GM21619 (cell line): ENCODE results near the gene KPNA1.
"Not testable (repeated sequence)": the region's sequence is repeated elsewhere in the genome, so short reads cannot be mapped to it uniquely, and the experiment has no call there.

ENCODE experiments used
- ATAC-seq: cut with Tn5 transposase; IDR thresholded peaks from one replicate; pipeline ENCODE4 v1.9.1; 2021; ENCODE audit not compliant: unreplicated experiment

The KPNA1 gene

DNA sequence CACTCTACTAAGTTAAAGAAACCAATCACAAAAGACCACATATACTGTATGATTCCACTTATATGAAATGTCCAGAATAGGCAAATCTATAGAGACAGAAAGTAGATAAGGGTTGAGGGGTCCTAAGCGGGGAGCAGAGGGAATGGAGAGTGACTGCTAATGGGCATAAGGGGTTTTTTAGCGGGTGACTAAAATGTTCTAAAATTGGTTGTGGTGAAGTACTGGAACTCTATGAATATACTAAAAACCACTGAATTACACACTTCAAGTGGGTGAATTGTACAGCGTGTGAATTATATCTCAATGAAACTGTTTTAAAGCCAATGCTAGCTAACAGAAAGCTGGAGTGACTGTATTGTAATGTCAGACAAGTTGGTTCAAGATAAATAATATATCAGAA, 33.3 kb downstream of the KPNA1 start:
- ATAC-seq = no peak

DNA sequence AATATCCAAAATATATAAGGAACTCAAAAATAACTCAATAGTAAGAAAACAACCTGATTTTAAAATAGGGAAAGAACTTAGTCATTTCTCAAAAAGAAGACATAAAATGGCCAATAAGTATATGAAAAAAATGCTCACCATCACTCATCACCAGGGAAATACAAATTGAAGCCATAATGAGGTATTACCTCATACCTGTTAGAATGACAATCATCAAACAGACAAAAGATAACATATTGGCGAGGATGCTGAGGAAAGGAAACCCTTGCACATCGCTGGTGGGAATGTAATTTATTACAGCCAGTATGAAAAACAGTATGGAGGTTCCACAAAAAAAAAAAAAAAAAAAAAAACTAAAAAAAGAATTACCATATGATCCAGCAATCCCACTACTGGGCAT, 38.2 kb downstream of the KPNA1 start:
- no peak for ATAC-seq

DNA sequence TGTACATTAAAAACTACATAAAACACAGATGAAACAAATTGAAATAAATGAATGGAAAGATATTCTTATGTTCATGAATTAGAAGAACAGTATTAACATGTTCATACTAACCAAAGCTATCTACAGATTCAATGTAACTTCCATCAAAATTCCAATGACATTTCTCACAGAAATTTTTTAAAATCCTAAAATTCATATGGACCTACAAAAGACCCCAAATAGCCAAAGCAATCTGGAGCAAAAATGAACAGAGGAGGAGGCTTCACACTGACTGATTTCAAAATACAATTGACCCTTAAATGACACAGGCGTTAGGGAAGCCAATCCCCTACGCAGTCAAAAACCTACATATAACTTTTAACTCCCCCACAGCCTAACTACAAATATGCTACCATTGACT, 39.4 kb downstream of the KPNA1 start:
- no peak for ATAC-seq

DNA sequence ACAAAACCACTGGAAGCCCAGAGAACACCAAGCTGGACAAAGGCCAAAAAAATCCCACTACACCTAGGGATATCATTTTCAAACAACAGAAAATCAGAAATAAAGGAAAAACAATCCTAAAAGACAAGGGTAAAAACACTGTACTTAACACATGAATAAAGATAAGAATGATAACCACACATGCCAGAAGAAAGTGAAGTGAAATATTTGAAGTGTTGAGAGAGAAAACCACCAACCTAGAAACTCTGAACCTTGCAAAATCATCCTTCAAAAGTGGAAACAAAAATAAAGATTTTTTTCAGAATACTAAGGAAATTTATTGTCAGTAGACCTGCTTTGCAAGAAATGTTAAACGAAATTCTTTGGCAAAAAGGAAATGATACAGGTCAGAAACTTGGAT, 45.1 kb downstream of the KPNA1 start:
- ATAC-seq = no peak

DNA sequence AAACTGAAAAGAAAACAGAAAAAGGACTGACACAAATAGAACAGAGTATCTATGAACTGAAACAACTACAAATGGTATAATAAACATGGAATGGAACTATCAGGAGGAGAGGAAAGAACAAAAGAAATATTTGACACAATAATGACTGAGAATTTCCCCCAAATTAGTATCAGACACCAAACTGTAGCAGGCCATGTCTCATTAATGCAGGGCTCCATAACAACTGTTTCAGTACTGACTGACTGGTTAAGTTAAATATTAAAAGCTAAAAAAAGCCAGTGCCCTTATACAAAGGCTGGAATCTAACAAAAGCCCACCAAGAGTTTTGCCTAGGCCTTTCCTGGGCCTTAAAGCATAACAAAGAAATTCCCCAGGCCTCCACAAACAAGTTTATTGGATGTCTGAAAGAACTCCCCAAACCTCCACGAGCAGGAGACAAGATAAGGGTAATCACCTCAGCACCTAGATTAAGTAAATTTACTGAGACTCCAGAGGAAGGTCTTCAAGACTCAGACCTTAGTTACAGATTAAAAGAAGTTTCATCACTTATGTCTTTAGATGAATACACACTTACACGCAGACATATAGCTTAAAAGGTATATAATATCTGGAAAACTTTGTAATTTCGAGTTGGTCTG, 45.7 kb downstream of the KPNA1 start:
- peak; percentile 66 for ATAC-seq

DNA sequence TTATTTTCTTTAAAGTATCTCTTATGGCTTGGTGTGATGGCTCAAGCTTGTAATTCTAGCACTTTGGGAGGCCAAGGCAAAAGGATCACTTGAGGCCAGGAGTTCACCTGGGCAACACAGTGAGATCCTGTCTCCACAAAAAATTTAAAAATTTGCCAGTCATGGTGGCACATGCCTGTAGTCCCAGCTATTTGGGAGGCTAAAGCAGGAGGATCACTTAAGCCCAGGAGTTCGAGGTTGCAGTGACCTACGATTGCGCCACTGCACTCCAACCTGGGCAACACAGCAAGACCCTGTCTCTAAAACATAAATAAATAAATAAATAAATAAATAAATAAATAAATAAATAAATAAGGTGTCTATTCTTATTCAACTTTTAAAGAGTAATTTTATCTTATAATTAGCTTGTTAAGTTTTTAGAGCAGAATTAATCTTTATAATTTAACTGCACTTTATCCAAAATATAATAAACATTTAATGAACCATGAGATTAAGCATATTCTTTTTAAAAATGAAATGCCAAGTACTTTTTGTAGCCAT, 48.0 kb downstream of the KPNA1 start:
- ATAC-seq = no peak

DNA sequence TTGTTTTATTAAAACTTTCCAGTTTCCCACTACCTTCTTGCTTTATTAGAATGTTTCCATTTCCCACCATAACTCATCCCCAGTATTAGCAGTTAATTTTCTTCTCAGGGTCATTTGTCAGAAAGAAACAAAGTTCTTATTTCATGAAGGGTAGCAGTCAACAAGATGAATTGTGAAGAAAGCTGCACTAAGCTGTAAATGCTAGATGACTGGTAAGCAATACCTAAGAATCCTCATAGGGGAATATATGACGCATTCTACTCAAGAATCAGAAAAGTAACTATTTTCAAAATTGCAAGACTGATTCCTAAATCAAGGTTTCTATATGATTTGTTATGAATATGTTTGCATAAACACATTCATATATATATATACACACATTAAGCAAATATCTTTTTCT, 50.1 kb downstream of the KPNA1 start:
- ATAC-seq = no peak

DNA sequence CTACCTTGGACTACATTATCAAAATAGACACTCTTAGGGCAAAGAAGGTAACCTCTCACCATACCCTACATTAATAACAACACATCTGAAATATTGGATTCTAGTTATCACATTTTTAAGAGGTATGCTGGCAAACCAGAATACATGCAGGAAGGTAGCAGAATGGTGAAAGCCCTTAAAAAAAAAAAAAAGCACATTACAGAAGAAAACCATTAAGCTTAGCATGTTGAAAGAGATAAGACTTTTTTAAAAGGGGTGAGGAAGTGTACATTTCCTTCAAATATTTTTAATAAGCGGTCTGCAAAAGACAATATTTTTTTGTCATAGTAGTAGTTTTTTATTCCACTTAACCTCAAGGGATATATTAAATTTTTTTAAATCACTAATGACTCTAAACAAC, 52.3 kb downstream of the KPNA1 start:
- ATAC-seq = no peak

DNA sequence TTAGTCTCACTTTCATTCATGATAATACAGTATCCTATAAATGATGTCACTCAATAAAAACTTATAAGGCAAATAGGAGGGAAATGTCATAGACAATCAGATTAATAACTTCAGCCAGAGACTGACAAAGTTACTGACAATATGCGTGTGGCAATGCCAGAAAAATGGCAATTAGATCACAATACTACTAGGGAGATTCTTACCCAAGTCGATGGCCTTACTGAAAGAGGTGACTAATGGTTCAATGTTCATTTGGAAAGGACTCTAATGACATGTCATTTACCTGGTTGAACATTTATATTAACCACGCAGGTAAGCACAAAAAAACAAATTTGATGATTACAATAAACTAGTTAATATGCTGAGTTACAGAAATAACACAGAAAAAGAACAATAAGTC, 52.9 kb downstream of the KPNA1 start:
- no peak for ATAC-seq

DNA sequence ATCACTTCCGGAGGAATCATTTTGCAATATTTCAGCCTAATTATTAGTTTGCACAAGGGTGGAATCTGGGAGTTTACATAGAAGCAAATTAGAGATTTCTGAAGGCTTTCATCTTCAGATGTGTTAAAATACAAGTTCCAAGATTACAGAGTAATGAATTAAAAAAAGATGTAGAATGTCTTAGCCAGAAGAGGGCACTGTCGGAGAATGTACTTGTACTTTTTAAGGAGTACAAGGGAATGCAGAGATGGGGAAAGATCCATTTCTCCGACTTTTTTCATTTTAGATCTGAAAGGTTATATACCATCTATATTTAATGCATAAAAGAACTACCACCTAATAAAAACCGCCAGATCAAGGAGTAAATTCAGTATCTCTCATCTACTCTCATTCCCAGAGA, 55.7 kb downstream of the KPNA1 start:
- no peak for ATAC-seq

DNA sequence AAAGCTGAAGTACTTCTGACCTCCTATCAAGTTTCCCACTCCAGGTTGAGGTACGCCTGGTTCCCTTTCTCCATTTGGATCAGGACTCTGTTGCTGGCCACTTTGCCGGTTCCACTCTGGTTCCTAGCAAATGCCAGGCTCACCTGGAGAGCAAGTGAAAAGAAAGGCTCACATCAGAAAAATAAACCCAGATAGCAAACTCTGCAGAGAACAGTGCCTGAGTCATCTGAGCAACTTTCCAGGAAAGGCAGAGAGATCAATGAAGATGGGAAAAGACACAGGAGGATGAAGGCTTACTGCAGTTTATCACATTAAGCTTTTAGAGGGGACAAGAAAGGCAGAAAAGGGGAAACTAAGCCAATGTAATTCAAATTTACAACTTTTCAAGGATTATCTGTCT, 57.0 kb downstream of the KPNA1 start:
- no peak for ATAC-seq

DNA sequence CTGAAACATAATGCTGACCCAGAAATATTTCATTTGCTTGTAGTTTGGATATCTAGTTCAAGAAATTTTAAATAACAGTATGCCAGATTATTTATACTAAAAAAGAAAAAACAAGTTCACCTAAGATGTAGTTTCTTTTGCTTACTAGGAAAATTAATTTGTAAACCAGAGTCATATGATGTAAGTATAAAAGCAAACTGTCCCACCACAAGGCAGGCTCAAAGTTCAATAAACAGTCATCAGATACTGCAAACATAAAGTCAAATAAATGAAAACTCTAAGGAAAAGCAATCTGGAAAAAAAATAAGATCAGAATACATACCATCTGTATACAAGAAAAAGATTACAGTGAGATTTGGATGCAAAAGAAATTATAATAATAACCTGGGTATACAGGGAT, 58.7 kb downstream of the KPNA1 start:
- no peak for ATAC-seq

DNA sequence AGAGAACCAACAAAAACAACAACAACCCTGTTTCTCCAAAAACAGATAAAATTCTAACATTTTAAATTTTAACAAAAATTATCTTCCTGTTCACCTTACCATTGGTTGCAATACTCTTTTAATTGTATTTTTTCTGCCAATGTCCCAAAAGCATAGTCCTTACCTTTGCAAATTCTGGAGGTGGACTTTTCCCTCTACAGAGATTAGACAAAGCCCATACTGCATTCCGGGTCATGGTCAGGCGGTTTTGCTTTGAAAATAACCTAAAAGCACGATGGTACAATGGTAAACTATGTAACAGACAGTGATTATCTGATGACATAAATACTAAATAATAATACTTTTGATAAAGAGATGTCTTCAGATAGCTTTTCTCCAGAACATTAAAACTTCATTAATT, 63.4 kb downstream of the KPNA1 start:
- no peak for ATAC-seq

DNA sequence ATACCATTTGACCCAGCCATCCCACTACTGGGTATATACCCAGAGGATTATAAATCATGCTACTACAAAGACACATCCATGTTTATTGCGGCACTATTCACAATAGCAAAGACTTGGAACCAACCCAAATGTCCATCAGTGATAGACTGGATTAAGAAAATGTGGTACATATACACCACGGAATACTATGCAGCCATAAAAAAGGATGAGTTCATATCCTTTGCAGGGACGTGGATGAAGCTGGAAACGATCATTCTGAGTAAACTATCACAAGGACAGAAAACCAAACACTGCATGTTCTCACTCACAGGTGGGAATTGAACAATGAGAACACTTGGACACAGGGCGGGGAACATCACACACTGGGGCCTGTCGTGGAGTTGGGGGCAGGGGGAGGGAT, 66.5 kb downstream of the KPNA1 start:
- ATAC-seq = not testable (repeated sequence)

DNA sequence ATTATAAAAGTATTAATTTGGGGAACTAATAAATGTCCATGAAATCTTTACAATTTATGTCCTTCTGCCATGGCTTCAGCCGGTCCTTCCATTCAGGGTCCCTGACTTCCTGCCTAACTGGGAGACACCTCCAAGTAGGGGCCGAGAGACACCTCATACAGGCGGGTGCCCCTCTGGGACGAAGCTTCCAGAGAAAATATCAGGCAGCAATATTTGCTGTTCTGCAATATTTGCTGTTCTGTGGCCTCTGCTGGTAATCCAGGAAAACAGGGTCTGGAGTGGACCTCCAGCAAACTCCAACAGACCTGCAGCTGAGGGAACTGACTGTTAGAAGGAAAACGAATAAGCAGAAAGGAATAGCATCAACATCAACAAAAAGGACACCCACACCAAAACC, 70.2 kb downstream of the KPNA1 start:
- not testable (repeated sequence) for ATAC-seq

DNA sequence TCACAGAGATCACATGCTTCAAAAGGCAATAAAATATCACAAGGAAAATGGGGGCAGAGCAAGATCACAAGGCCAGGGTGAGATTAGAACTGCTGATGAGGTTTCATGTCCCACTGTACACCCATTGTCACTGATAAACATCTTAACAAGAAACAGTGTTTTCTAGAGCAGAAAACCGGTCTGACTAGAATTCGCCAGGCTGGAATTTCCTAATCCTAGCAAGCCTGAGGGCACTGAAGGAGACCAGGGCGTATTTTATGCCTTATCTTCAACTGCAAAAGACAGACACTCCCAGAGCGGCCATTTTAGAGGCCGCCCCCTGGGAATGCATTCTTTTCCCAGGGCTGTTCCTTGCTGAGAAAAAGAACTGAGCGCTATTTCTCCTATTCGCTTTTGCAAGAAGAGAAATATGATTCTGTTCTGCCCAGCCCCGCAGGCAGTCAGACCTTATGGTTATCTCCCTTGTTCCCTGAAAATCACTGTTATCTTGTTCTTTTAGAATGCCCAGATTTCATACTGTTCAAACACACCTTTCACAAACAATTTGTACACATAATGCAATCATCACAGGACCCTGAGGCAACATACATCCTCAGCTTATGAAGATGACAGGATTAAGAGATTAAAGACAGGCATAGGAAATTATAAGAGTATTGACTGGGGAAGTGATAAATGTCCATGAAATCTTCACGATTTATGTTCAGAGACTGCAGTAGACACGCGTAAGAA, 70.8 kb downstream of the KPNA1 start:
- ATAC-seq = not testable (repeated sequence)

DNA sequence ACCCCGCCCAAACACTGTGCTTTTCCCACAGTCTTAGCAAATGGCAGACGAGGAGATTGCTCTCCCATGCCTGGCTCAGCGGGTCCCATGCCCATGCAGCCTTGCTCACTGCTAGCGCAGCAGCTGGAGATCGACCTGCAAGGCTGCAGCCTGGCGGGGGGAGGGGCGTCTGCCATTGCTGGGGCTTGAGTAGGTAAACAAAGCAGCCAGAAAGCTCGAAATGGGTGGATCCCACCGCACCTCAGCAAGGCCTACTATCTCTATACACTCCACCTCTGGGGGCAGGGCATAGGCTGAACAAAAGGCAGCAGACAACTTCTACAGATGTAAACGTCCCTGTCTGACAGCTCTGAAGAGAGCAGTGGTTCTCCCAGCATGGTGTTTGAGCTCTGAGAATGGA, 71.6 kb downstream of the KPNA1 start:
- ATAC-seq = no peak

DNA sequence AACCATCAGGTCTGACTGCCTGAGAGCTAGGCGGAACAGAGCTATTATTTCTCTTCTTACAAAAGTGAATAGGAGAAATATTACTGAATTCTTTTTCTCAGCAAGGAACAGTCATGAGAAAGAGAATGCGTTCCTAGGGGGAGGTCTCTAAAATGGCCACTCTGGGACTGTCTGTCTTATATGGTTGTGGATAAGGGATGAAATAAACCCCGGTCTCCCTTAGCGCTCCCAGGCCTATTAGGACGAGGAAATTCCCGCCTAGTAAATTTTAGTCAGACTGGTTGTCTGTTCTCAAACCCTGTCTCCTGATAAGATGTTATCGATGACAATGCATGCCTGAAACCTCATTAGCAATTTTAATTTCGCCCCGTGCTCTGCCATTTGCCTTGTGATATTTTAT, 78.8 kb downstream of the KPNA1 start:
- no peak for ATAC-seq

DNA sequence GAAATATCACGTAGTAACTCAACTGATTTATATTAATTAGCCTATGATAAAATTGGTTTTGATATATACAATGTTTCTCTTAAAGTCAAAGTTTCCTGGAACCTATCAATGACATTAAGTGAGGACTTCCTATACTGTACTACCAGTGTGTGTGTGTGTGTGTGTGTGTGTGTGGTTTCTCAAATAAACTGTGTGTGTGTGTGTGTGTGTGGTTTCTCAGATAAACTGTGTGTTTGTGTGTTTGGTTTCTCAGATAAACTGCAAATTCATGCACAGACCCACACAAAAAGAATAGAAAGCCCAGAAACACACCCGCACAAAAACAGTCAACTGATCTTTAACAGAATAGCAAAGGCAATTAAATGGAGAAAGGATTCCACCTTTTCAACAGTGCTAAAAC, 84.4 kb downstream of the KPNA1 start:
- no peak for ATAC-seq

DNA sequence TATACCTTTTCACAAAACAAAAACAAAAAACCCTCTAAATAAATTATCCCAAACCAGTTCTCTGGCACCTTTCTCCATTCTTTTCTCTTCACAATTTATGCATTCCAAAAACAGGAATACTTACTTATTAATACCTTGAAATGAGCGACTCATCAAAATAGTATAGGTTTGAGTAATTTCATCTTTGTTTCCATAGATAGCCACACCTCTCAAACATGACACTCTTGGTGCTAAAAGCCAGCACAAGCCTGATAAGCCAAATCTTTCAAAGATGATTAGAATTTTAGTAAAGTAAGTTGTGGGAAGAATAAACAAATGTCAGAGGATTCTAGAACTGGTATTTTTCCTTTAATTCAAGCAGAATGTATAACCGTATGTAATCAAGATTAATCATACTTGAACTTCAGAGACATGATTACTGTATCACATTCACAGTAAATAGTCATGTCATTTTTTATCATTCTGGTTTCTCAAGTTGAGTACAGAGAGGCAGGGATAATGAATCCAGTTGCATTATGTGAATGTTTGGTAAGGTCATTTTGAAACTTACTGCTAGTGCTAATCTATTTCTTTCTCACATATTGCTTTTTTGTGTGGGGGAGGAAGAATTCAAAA, 86.8 kb downstream of the KPNA1 start:
- no peak for ATAC-seq

DNA sequence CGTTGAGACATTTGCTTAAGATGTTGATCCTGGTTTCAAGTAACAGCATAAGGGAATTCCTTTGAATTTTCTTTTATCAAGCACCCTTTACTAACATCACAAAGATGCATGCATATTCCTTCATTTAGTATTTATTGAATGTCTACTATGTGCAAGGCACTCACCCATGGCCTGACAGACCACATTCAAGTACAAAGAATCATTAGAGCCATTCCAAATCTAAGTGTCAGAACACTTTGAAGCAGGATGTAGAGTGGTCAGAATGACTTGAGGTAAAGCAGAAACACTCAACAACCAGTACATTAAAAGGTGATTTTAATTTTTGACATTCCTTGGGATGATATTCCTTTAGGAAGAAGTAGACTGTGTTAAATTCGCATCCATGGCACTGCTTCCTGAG, 92.9 kb downstream of the KPNA1 start:
- no peak for ATAC-seq

DNA sequence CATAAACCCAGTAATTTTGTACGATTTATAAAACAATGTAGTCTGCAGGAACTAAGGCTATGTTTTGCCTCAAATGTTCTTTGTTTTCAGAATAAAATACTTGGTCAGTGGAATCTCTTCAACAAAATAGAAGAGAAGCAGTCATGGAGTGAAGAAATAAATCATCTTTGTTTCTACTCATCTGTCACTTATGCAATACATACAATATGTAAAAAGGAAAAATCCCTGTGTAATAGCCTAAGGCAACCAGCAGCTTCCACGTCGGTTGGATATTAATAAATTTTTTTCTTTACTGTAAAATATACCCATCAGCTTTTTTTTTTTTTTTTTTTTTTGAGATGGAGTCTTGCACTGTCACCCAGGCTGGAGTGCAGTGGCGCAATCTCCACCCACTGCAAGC, 93.6 kb downstream of the KPNA1 start:
- ATAC-seq = no peak
